Activated naive CD8-positive, alpha-beta T cell treated with anti-CD3 and anti-CD28 coated beads for 36 hours (primary cell): ENCODE data around the gene IL10RA. TPM values are rescaled to one million over a fixed set of nuclear protein-coding genes. Genes with fewer than 3 reads are reported as not detected.

Source experiments
- DNase-seq: peaks from one replicate; pipeline ENCODE4 v3.0.0; 2021
- H3K27ac Mint-ChIP-seq: one replicate; pipeline ENCODE4 v1.8.0; 2022; ENCODE audit warnings: mild to moderate bottlenecking, moderate library complexity, mixed read lengths
- H3K27me3 Mint-ChIP-seq: one replicate; pipeline ENCODE4 v1.8.0; 2022; ENCODE audit warnings: mild to moderate bottlenecking, mixed read lengths
- H3K36me3 Mint-ChIP-seq: one replicate; pipeline ENCODE4 v1.8.0; 2021; ENCODE audit warnings: mild to moderate bottlenecking, mixed read lengths
- H3K4me1 Mint-ChIP-seq: one replicate; pipeline ENCODE4 v1.8.0; 2021; ENCODE audit warnings: mixed read lengths
- H3K4me3 Mint-ChIP-seq: one replicate; pipeline ENCODE4 v1.8.0; 2022; ENCODE audit warnings: mild to moderate bottlenecking, moderate library complexity, mixed read lengths
- H3K9me3 Mint-ChIP-seq: one replicate; pipeline ENCODE4 v1.8.0; 2022; ENCODE audit warnings: mixed read lengths
- total RNA-seq, 2 experiments: library from RNA; stranded (reverse); gene quantifications; one replicate each; pipeline ENCODE4 v1.2.3, GENCODE V29; 2021

Gene IL10RA
- total RNA-seq, 2 experiments from 2014 or later = 39.6 to 41.2 TPM

GRCh38 chr11:118050208-118050891 lies 64.2 kb downstream of the IL10RA start:
- Mint-ChIP-seq H3K4me1 (peaks cover 65% of the 10 kb centered on the region), H3K4me3 (no peak overlapping the region), H3K9me3 (no peaks in the 10 kb centered on the region), H3K27me3 (no peaks in the 10 kb centered on the region), H3K27ac (no peak overlapping the region), H3K36me3 (no peaks in the 10 kb centered on the region)
- DNase-seq = no peak

Other genes starting within 250 kb of the IL10RA start
- gene DSCAML1, start 189.2 kb upstream of the IL10RA start, total RNA-seq = under 1 TPM; 0.87 to 0.94 TPM
- 1 to 10 TPM; 8.3 to 8.8 TPM for gene FXYD2, start 161.7 kb upstream of the IL10RA start, total RNA-seq
- gene FXYD6, start 109.7 kb upstream of the IL10RA start, total RNA-seq = under 1 TPM in 1 of 2 experiments, not detected in 1; 0.18 TPM
- gene TMPRSS13, start 57.0 kb upstream of the IL10RA start, total RNA-seq = 1 to 10 TPM; 1.9 to 3.4 TPM
- not detected for gene TMPRSS4, start 90.7 kb downstream of the IL10RA start, total RNA-seq
- not detected for gene SMIM35, start 100.6 kb downstream of the IL10RA start, total RNA-seq
- under 1 TPM; 0.41 to 0.58 TPM for gene SCN4B, start 166.4 kb downstream of the IL10RA start, total RNA-seq
- not detected for gene SCN2B, start 190.2 kb downstream of the IL10RA start, total RNA-seq
- 100 to 1,000 TPM; 148 to 150 TPM for gene JAML, start 238.6 kb downstream of the IL10RA start, total RNA-seq